ENCODE data around the gene LRRC8B.
"Not testable (repeated sequence)": the region's sequence is repeated elsewhere in the genome, so short reads cannot be mapped to it uniquely, and the experiment has no call there.

DNA sequence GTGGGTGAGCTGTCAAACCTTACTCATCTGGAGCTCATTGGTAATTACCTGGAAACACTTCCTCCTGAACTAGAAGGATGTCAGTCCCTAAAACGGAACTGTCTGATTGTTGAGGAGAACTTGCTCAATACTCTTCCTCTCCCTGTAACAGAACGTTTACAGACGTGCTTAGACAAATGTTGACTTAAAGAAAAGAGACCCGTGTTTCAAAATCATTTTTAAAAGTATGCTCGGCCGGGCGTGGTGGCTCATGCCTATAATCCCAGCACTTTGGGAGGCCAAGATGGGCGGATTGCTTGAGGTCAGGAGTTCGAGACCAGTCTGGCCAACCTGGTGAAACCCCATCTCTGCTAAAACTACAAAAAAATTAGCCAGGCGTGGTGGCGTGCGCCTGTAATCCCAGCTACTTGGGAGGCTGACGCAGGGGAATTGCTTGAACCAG lies 68.3 kb downstream of the LRRC8B start:
- TF ChIP-seq, protein P1, sequence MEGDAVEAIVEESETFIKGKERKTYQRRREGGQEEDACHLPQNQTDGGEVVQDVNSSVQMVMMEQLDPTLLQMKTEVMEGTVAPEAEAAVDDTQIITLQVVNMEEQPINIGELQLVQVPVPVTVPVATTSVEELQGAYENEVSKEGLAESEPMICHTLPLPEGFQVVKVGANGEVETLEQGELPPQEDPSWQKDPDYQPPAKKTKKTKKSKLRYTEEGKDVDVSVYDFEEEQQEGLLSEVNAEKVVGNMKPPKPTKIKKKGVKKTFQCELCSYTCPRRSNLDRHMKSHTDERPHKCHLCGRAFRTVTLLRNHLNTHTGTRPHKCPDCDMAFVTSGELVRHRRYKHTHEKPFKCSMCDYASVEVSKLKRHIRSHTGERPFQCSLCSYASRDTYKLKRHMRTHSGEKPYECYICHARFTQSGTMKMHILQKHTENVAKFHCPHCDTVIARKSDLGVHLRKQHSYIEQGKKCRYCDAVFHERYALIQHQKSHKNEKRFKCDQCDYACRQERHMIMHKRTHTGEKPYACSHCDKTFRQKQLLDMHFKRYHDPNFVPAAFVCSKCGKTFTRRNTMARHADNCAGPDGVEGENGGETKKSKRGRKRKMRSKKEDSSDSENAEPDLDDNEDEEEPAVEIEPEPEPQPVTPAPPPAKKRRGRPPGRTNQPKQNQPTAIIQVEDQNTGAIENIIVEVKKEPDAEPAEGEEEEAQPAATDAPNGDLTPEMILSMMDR (IDR thresholded peaks at IDR 0.05; ENCODE audit: insufficient read depth, low read length, poor library complexity, severe bottlenecking), result not testable (repeated sequence)
- TF ChIP-seq EZH2phosphoT487 (conservative IDR thresholded peaks at IDR 0.05; ENCODE audit: low read length), result not testable (repeated sequence)

Data from SU-DHL-6 (cell line).